BJ (cell line): ENCODE measurements around the gene DUSP2. TPM values are rescaled to one million over a fixed set of nuclear protein-coding genes. Genes with fewer than 3 reads are reported as not detected.

Source experiments
- CTCF ChIA-PET: fragments of 350-600 bp; formaldehyde crosslinking; extraction: SDS; loops from one replicate; lab custom pipeline; 2021; ENCODE audit warnings: antibody characterized with exemption, inconsistent platforms; lab: Yijun Ruan, JAX
- POLR2A ChIA-PET: fragments of 300-600 bp; sonication (Branson Sonifier 250); formaldehyde crosslinking; extraction: SDS; loops from one replicate; lab custom pipeline; 2021; ENCODE audit warnings: antibody characterized with exemption; lab: Charles Lee
- DNase-seq: peaks from one replicate; pipeline ENCODE4 v3.0.0-alpha.2; 2011; ENCODE audit warnings: low read depth
- H3K27me3 ChIP-seq: 2 replicates; pipeline ENCODE4 v1.6.0; 2011; ENCODE audit warnings: low read length; ENCODE audit not compliant: control insufficient read depth, insufficient read depth
- H3K36me3 ChIP-seq: 2 replicates; pipeline ENCODE4 v1.5.1; 2011; ENCODE audit warnings: low read length; ENCODE audit not compliant: control insufficient read depth, insufficient read depth
- H3K4me3 ChIP-seq: 2 replicates; pipeline ENCODE4 v1.5.1; 2011; ENCODE audit warnings: low read depth, mild to moderate bottlenecking, control low read depth, low read length
- polyA plus RNA-seq: library from polyadenylated mRNA; depleted of rRNA; stranded (reverse); fragments of >200 nt; gene quantifications from 2 replicates; pipeline ENCODE4 v1.2.3, GENCODE V29; 2011
- TF ChIP-seq, protein P1 (sequence below): IDR thresholded peaks from 2 replicates; pipeline ENCODE4 v1.5.1; 2011; ENCODE audit warnings: low read depth, mild to moderate bottlenecking, control low read depth, inconsistent platforms, low read length, moderate library complexity; ENCODE audit not compliant: insufficient read depth

DUSP2 gene
- polyA plus RNA-seq, 1 experiment: 2.2 TPM

DNA sequence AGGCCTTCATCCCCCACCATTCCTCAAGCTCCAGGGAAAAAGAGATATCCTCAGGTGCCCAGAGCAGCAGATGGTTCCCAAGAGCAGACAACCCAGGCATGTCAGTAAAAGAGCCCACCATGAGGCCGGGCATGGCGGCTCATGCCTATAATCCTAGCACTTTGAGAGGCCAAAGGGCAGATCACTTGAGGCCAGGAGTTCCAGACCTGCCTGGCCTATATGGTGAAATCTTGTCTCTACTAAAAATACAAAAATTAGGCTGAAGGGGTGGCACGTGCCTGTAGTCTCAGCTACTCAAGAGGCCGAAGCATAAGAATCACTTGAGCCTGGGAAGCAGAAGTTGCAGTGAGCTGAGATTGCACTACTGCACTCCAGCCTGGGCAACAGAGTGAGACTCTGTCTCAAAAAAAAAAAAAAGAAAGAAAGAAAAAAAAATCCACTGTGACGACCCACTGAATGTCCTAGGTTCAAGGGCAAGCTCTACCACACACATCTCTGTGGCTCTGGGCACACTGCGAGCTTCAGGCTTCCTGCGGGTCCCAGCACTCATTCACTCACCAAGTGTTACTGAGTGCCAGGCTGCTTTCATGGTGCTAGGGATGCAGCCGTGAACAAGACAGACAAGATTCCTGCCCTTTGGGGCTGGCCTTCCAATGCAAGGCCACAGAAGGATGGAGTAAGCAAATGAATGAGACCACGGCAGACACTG, 6.5 kb upstream of the DUSP2 start:
- CTCF ChIA-PET: interaction anchor here (0.7 to 5.0 kb wide), 3 partner anchors 9 to 159 kb away, joined by 3 to 24 read pairs (median 4); partner anchors contain the start of gene ASTL
- no peaks in the 10 kb centered on the region for H3K36me3 ChIP-seq
- POLR2A ChIA-PET: no interaction called here
- no peak for DNase-seq
- no peaks in the 10 kb centered on the region for H3K27me3 ChIP-seq
- TF ChIP-seq, protein P1, sequence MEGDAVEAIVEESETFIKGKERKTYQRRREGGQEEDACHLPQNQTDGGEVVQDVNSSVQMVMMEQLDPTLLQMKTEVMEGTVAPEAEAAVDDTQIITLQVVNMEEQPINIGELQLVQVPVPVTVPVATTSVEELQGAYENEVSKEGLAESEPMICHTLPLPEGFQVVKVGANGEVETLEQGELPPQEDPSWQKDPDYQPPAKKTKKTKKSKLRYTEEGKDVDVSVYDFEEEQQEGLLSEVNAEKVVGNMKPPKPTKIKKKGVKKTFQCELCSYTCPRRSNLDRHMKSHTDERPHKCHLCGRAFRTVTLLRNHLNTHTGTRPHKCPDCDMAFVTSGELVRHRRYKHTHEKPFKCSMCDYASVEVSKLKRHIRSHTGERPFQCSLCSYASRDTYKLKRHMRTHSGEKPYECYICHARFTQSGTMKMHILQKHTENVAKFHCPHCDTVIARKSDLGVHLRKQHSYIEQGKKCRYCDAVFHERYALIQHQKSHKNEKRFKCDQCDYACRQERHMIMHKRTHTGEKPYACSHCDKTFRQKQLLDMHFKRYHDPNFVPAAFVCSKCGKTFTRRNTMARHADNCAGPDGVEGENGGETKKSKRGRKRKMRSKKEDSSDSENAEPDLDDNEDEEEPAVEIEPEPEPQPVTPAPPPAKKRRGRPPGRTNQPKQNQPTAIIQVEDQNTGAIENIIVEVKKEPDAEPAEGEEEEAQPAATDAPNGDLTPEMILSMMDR: no peak
- no peak overlapping the region for H3K4me3 ChIP-seq

DNA sequence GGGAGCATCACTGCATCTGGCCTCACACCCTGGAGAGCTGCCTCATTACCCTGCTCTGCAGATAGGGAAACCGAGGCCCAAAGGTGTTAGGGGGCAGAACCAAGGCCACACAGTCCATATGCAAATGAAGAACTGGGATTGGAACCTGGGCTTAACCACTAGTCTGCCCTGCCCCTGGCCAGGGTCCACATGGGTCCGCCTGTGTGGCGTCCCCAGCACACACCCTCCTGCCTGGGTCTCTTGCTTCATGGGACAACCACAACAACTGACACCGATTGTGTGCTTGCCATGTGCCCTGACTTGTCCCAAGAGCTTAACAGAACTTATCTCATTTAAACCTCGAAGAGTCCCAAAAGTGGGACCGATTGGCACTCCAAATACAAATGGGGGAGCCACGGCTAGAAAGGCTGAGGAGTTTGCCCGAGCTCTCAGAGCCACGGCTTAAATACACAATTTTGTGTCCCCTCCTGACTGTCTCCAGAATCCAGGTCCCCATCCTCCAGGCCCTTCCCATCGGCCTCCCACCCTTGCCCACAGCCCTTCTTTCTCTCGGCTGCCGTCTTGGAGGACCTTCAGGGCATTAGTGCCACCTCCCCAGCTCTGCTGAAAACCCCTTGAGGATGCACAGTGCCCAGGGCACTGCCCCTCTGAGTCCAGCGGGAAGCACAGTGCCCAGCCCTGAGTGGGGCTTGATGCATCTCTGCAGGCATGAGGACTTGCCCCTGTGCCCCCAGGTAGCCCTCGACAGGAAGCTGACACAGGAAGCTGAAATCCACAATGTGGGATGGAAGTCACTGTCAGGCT, 5.8 kb upstream of the DUSP2 start:
- Histone ChIP-seq H3K4me3 (no peak overlapping the region), H3K27me3 (no peaks in the 10 kb centered on the region), H3K36me3 (no peaks in the 10 kb centered on the region)
- no peak for DNase-seq
- ChIA-PET POLR2A (no interaction called here), CTCF (interaction anchor here (0.7 to 5.0 kb wide), 2 partner anchors 13 to 159 kb away, joined by 3 to 24 read pairs; partner anchors contain the start of gene ASTL)
- TF ChIP-seq, protein P1: no peak

DNA sequence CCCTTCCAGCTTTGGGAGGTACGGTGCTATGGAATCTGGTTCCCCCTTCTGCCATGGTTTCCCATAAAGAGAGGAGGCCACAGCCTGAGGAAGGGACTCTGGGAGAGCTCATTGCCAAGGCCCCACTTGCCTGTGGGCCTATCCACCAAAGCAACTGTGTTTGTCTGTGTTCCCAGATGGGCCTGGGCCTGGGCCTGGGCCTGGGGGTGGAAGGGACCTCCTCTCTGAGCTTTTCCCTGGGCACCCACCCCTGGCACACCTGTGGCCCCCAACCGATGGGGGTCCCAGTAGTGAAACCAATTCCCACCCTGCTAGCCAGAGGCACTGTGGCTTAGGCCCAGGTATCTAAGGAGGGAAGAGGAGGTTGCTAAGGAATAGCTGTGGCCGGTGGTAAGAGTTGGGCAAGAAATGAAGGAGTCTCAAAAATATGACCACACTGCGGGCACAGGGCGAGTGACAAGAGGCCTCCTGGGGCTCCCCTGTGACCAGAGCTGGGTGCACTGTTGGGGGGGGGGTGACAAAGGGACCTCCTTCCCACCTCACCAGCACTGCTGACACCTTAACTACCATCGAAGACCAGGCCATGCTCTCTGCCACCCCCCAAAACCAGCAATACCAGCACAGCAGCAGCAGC, 4.9 kb upstream of the DUSP2 start:
- CTCF ChIA-PET: interaction anchor here (0.9 to 5.0 kb wide), 2 partner anchors 12 to 24 kb away, joined by 3 to 24 read pairs; partner anchors contain the start of gene ASTL
- TF ChIP-seq, protein P1: no peak
- Histone ChIP-seq H3K4me3 (no peak overlapping the region), H3K36me3 (no peaks in the 10 kb centered on the region), H3K27me3 (no peaks in the 10 kb centered on the region)
- DNase-seq: no peak
- POLR2A ChIA-PET: no interaction called here

DNA sequence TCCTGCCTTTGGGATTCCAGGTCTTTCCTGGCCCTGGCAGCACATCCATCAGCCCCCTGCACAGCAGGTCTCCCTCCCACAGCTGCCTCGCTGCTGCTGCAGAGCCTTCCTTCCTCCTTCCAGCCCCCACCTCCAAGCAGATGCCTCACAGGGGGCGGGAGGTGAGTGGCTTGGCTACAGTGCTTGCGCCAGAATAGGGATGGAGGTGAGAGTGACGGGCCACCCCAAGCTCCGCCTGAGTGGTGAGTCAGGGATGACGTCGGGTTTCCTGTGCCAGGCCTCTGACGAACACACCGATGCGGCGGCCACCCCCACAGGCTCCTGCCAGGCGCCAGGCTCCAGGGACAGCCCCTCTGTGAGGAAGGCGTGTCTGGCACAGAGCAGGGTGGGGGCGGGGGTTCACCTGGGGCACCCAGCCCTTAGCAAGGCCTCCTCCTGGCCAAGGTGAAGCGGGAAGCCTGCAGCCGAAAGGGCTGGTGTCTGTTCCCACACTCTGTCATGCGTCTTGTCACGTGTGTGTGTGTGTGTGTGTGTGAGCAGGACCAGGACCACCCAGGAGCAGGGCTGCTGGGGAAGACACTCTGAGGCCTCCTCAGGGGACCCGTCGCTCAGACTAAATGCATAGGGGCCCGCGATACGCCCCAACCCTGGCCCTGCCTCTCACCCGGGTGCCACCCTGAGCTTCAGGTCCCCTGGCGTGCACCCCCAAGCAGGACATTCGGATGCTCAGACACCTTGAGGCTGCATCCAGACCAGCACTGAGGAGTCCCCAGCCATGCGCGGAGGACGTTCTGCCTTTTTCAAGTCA, 3.4 kb upstream of the DUSP2 start:
- POLR2A ChIA-PET: no interaction called here
- DNase-seq: peak; percentile 29
- CTCF ChIA-PET: interaction anchor here (1.2 to 1.4 kb wide), 2 partner anchors 9 to 32 kb away, joined by 4 read pairs; no protein-coding TSS in a partner anchor
- TF ChIP-seq, protein P1: no peak
- Histone ChIP-seq H3K27me3 (no peaks in the 10 kb centered on the region), H3K36me3 (no peaks in the 10 kb centered on the region), H3K4me3 (no peak overlapping the region)
